ENCODE measurements around the gene TCEANC2. TPM values are rescaled to one million over a fixed set of nuclear protein-coding genes. Genes with fewer than 3 reads are reported as not detected.

The TCEANC2 gene
- total RNA-seq, 1 donor from 2014 or later = 6.7 TPM

DNA sequence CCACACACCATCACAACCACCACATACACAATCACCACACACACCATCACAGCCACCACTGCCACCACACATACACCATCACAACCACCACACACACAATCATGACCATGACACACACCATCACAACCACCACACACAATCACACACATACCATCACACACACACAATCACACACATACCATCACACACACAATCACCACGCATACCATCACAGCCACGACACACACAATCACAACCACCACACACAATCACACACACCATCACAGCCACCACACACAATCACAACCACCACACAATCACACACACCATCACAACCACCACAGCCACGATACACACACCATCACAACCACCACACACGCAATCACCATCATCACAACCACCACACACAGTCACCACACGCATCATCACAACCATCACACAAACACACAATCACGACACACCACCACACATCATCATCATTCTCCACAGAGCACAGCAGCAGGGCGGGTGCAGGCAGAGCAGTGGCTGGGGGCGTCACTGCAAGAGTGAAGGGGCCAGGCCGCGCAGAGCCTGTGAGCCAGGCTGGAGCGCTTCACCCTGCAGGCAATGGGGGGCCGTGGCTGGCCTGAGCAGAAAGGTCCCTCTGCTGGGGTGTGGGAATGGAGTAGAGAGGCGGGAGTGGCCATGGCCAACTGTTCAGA is 66.8 kb downstream of the TCEANC2 start:
- Mint-ChIP-seq H3K4me3 (ENCODE audit: low read depth) (no peak overlapping the region), H3K4me1 (ENCODE audit: low read depth) (peaks cover 4% of the 10 kb centered on the region), H3K27me3 (peaks cover 20% of the 10 kb centered on the region)

DNA sequence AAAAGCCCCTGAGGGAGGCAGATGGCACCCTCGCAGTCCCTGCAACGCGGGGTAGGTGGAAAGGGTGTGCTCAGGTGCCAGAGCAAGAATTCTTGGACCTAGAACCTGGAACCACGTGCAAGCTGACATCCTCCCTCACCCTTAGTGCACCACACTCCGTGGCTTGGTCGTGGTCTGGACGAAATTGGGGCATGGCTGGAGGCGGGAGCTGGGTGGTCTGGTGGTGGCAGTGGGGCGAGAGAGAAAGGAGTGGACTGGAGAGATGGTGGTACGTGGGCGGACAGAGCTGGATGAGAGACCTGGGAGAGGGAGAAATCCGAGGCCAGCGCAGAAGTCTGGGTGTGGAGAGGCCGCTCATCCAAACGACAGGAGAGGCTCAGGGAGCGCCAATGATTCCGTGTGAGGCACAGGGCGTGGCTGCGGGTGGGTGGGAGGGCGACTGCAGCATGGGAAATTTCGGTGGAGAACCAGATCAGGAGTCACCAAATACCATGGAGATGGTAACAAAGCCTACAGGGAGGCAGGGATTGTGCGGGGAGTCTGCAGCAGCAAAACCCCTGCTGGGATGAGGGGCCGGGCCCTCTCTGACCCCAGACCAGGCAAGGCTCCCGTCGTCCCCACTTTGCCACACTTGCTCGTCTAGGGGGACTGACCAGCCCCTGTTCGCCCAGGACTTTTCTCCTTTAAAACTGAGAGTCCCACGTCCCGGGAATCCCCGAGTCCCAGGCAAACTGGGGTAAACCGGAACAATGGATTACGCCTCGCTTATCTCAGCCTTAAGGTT is 67.5 kb downstream of the TCEANC2 start:
- TF ChIP-seq, protein P1, sequence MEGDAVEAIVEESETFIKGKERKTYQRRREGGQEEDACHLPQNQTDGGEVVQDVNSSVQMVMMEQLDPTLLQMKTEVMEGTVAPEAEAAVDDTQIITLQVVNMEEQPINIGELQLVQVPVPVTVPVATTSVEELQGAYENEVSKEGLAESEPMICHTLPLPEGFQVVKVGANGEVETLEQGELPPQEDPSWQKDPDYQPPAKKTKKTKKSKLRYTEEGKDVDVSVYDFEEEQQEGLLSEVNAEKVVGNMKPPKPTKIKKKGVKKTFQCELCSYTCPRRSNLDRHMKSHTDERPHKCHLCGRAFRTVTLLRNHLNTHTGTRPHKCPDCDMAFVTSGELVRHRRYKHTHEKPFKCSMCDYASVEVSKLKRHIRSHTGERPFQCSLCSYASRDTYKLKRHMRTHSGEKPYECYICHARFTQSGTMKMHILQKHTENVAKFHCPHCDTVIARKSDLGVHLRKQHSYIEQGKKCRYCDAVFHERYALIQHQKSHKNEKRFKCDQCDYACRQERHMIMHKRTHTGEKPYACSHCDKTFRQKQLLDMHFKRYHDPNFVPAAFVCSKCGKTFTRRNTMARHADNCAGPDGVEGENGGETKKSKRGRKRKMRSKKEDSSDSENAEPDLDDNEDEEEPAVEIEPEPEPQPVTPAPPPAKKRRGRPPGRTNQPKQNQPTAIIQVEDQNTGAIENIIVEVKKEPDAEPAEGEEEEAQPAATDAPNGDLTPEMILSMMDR (IDR thresholded peaks at IDR 0.05; ENCODE audit: unreplicated experiment) = no peak
- Mint-ChIP-seq H3K9me3 (ENCODE audit: low read depth) (no peaks in the 10 kb centered on the region), H3K4me1 (ENCODE audit: low read depth) (peaks cover 4% of the 10 kb centered on the region), H3K27ac (peak overlapping the region; percentile 80), H3K36me3 (ENCODE audit: insufficient read depth) (no peaks in the 10 kb centered on the region), H3K4me3 (ENCODE audit: low read depth) (peak overlapping the region; percentile 48), H3K27me3 (peaks cover 19% of the 10 kb centered on the region)
- no peak for DNase-seq (ENCODE audit: low spot score, unreplicated experiment)

More for the DNA sequence above, 66.8 kb downstream of the TCEANC2 start:
- H3K9me3 Mint-ChIP-seq (ENCODE audit: low read depth) = no peaks in the 10 kb centered on the region
- no peaks in the 10 kb centered on the region for H3K36me3 Mint-ChIP-seq (ENCODE audit: insufficient read depth)
- no peak overlapping the region for H3K27ac Mint-ChIP-seq
- TF ChIP-seq, protein P1 (IDR thresholded peaks at IDR 0.05; ENCODE audit: unreplicated experiment) = no peak
- no peak for DNase-seq (ENCODE audit: low spot score, unreplicated experiment)

DNA sequence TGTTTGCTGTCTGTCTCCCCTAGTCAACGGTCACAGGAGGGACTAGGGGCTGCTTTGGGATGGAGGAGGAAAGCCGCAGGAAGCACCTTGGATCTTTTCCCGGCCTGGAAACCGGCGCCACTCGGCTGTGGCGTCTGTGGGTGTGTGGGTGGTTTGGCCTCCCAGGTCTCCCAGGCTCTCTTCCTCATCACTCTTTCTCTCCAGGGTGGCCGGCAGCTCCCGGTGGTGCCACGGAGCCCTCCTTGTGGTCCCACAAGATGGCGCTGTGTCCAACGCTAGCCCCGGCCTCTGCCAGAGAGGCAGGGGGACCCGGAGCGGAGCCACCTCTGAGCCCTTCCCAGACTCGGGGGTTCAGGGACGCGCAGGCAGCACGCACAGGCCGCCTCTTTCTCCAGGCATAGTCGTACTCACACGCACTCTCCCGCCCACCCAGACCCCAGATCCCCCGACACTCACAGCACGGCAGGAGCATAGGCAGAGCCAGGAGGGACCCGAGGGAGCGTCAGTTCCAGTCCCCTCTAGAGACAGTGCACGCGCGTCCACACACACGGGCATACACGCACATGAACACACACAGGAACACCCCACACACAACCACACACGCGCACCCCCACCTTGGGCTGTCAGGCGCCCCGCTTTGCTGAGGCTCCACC is 68.2 kb downstream of the TCEANC2 start:
- peak overlapping the region; percentile 48 for H3K4me3 Mint-ChIP-seq (ENCODE audit: low read depth)
- H3K9me3 Mint-ChIP-seq (ENCODE audit: low read depth) = no peaks in the 10 kb centered on the region
- peak overlapping the region; percentile 80 for H3K27ac Mint-ChIP-seq
- TF ChIP-seq, protein P1 (IDR thresholded peaks at IDR 0.05; ENCODE audit: unreplicated experiment) = peak; percentile 86
- DNase-seq (ENCODE audit: low spot score, unreplicated experiment) = peak; percentile 83
- H3K27me3 Mint-ChIP-seq = peaks cover 16% of the 10 kb centered on the region
- no peaks in the 10 kb centered on the region for H3K36me3 Mint-ChIP-seq (ENCODE audit: insufficient read depth)
- peaks cover 4% of the 10 kb centered on the region for H3K4me1 Mint-ChIP-seq (ENCODE audit: low read depth)

DNA sequence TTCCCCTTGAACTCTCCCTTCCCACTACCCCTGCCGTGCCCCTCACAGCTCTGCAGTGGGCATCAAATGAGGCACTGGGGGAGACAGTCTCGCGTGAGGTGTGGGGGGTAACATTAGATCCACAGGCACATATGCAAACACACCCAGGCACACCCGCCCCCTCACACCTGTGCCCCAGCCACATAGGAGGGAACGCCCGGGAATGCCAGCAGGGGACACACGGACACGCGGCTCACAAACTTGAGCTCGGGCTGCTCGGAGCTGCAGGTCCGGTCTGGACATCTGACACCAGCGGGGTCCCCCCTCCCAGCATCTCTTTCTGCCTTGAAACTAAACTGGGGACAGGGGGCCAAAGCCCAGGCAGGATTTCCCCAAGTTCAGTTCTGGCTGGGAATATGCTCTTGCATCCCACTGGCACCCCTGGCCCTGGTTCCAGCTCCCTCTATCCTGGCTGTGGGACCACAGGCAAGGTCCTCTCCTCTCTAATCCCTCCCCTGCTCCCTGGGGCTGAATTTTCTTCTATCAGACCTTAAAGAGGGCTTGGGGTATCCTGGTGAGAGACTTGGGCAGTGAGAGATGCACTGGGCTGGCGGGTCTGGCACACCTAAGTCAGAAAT is 68.8 kb downstream of the TCEANC2 start:
- Mint-ChIP-seq H3K4me3 (ENCODE audit: low read depth) (peak overlapping the region; percentile 33), H3K27ac (no peak overlapping the region), H3K4me1 (ENCODE audit: low read depth) (peaks cover 4% of the 10 kb centered on the region), H3K27me3 (peaks cover 16% of the 10 kb centered on the region), H3K36me3 (ENCODE audit: insufficient read depth) (no peaks in the 10 kb centered on the region), H3K9me3 (ENCODE audit: low read depth) (no peaks in the 10 kb centered on the region)
- TF ChIP-seq, protein P1 (IDR thresholded peaks at IDR 0.05; ENCODE audit: unreplicated experiment) = no peak
- DNase-seq (ENCODE audit: low spot score, unreplicated experiment) = no peak

DNA sequence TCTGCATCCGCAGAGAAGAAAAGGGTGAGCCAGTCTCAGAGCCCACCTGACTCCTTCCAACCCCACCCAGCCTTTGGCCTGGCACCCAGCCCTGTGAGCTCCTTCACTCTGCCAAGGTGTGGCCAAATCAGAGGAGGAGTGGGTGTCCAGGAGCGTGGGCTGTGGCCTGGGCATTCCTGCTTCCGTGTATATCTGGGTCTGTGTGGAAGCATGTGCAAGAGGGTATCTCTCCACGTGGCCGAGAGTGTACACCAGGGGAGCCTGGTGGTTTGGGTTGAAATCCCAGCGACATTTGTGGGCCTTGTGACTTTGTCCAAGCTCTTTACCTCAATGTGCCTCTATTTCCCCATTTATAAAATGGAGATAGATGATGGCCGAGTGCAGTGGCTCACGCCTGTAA is 69.6 kb downstream of the TCEANC2 start:
- no peaks in the 10 kb centered on the region for H3K9me3 Mint-ChIP-seq (ENCODE audit: low read depth)
- H3K4me1 Mint-ChIP-seq (ENCODE audit: low read depth) = peaks cover 4% of the 10 kb centered on the region
- no peaks in the 10 kb centered on the region for H3K36me3 Mint-ChIP-seq (ENCODE audit: insufficient read depth)
- no peak overlapping the region for H3K4me3 Mint-ChIP-seq (ENCODE audit: low read depth)
- no peak overlapping the region for H3K27ac Mint-ChIP-seq
- TF ChIP-seq, protein P1 (IDR thresholded peaks at IDR 0.05; ENCODE audit: unreplicated experiment) = no peak
- H3K27me3 Mint-ChIP-seq = peaks cover 22% of the 10 kb centered on the region
- DNase-seq (ENCODE audit: low spot score, unreplicated experiment) = no peak
